ENCODE results near the gene CIB2. TPM values are rescaled to one million over a fixed set of nuclear protein-coding genes. Genes with fewer than 3 reads are reported as not detected.

Gene CIB2
- total and polyA plus RNA-seq, 9 donors = 12.7 to 31.6 (median 16.6) TPM

- Histone ChIP-seq H3K27me3 (ENCODE audit: control insufficient read depth, insufficient read depth, low read length) (no peaks in the 10 kb centered on the region), H3K9me3 (replicated peaks; ENCODE audit: control insufficient read depth, low read depth, low read length) (no peaks in the 10 kb centered on the region), H3K4me1 (ENCODE audit: control insufficient read depth, insufficient read depth, low read length) (peaks cover 2% of the 10 kb centered on the region), H3K36me3 (ENCODE audit: control insufficient read depth, insufficient read depth, low read length) (peaks cover 56% of the 10 kb centered on the region), H3K27ac (ENCODE audit: low read length) (no peak overlapping the region), H3K4me3 (ENCODE audit: low read length) (no peak overlapping the region)
- peak; percentile 46 for DNase-seq
- WGBS (ENCODE audit: insufficient coverage) = 86% methylated on average over 4 of the region's 17 CpGs
Measured at GRCh38 chr15:78170848-78171773, 39.9 kb upstream of the CIB2 start.

DNA sequence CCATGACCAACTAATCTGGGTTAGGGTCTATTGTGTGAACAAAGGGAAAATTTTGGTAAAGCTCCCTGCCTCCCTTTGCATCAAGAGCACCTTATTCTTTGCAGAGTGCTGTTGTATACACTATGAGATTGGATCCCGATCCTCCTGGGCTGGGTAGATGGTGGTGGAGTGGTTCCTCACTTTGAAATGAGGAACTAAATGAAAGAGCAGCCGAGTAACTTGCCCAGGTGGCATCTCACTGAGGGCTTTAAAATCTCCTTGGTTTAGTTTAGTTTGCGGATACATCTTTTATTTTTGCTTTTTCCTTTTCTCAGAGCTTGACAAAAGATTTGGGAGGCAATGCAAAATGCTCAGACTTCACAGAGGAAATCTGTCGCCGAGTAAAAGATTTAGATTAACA, 37.4 kb upstream of the CIB2 start:
- Histone ChIP-seq H3K36me3 (ENCODE audit: control insufficient read depth, insufficient read depth, low read length) (peaks cover 69% of the 10 kb centered on the region), H3K9me3 (replicated peaks; ENCODE audit: control insufficient read depth, low read depth, low read length) (no peaks in the 10 kb centered on the region), H3K4me3 (ENCODE audit: low read length) (no peak overlapping the region), H3K27ac (ENCODE audit: low read length) (no peak overlapping the region), H3K4me1 (ENCODE audit: control insufficient read depth, insufficient read depth, low read length) (peaks cover 2% of the 10 kb centered on the region), H3K27me3 (ENCODE audit: control insufficient read depth, insufficient read depth, low read length) (no peaks in the 10 kb centered on the region)
- WGBS (ENCODE audit: insufficient coverage) = no CpG with 5 or more reads among the region's 5 CpGs
- no peak for DNase-seq

DNA sequence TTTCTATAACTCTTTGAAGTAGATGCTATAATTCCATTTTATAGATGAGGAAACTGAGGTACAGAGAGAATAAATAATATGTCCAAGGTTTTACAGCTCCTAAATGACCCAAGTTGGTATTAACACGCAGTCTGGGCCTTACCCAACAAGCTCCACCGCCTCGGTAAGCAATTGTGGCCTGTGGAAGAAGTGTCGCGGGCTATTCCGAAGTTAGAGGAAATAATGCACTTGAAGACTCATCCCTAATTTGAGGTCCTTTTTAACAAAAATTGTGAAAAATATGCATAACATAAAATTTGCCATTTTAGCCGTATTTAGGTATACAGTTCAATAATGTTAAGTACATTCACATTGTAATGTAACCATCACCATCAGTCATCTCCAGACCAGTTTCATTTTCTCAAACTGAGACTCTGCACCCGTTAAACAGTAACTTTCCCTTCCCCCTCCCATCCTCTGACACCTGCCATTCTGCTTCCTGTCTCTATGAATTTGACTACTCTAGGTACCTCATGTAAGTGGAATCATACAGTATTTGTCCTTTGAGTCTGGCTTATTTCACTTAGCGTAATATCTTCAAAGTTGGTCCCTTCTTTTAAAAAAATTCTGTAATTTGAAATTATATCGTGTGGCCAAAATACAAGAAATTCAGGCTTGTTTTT, 36.1 kb upstream of the CIB2 start:
- 93% methylated on average over 3 of the region's 10 CpGs for WGBS (ENCODE audit: insufficient coverage)
- Histone ChIP-seq H3K9me3 (replicated peaks; ENCODE audit: control insufficient read depth, low read depth, low read length) (no peaks in the 10 kb centered on the region), H3K27ac (ENCODE audit: low read length) (no peak overlapping the region), H3K36me3 (ENCODE audit: control insufficient read depth, insufficient read depth, low read length) (peaks cover 70% of the 10 kb centered on the region), H3K27me3 (ENCODE audit: control insufficient read depth, insufficient read depth, low read length) (no peaks in the 10 kb centered on the region), H3K4me1 (ENCODE audit: control insufficient read depth, insufficient read depth, low read length) (peaks cover 2% of the 10 kb centered on the region), H3K4me3 (ENCODE audit: low read length) (no peak overlapping the region)
- DNase-seq = no peak

DNA sequence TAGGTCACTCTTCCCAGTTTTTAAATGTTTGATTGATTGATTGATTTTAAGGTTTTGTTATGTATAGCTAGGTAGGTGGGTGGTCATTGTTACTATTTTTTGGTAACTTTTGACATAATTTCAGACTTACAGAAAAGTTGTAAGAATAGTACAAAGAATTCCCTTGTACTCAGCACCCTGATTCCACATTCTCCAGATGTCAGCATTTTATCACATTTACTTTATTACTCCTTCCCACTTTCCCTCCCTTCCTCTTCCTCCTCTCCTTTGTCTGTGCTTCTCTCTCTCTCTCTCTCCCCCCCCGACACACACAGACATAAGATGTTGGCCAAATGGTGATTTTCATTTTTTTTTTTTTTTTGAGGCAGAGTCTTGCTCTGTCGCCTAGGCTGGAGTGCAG, 32.8 kb upstream of the CIB2 start:
- no peaks in the 10 kb centered on the region for H3K27me3 ChIP-seq (ENCODE audit: control insufficient read depth, insufficient read depth, low read length)
- H3K4me3 ChIP-seq (ENCODE audit: low read length) = no peak overlapping the region
- DNase-seq = no peak
- no peaks in the 10 kb centered on the region for H3K9me3 ChIP-seq (replicated peaks; ENCODE audit: control insufficient read depth, low read depth, low read length)
- no peaks in the 10 kb centered on the region for H3K4me1 ChIP-seq (ENCODE audit: control insufficient read depth, insufficient read depth, low read length)
- H3K27ac ChIP-seq (ENCODE audit: low read length) = no peak overlapping the region
- H3K36me3 ChIP-seq (ENCODE audit: control insufficient read depth, insufficient read depth, low read length) = peaks cover 64% of the 10 kb centered on the region
- WGBS (ENCODE audit: insufficient coverage) = no CpG with 5 or more reads among the region's 2 CpGs

GRCh38 chr15:78162038-78162437, 30.8 kb upstream of the CIB2 start:
- no peak for DNase-seq
- H3K9me3 ChIP-seq (replicated peaks; ENCODE audit: control insufficient read depth, low read depth, low read length) = no peaks in the 10 kb centered on the region
- H3K4me3 ChIP-seq (ENCODE audit: low read length) = no peak overlapping the region
- H3K27ac ChIP-seq (ENCODE audit: low read length) = no peak overlapping the region
- peaks cover 53% of the 10 kb centered on the region for H3K36me3 ChIP-seq (ENCODE audit: control insufficient read depth, insufficient read depth, low read length)
- H3K4me1 ChIP-seq (ENCODE audit: control insufficient read depth, insufficient read depth, low read length) = no peaks in the 10 kb centered on the region
- H3K27me3 ChIP-seq (ENCODE audit: control insufficient read depth, insufficient read depth, low read length) = no peaks in the 10 kb centered on the region
- WGBS (ENCODE audit: insufficient coverage) = 93% methylated on average over 13 of the region's 13 CpGs

- Histone ChIP-seq H3K4me3 (ENCODE audit: low read length) (no peak overlapping the region), H3K4me1 (ENCODE audit: control insufficient read depth, insufficient read depth, low read length) (no peaks in the 10 kb centered on the region), H3K36me3 (ENCODE audit: control insufficient read depth, insufficient read depth, low read length) (peaks cover 34% of the 10 kb centered on the region), H3K27me3 (ENCODE audit: control insufficient read depth, insufficient read depth, low read length) (no peaks in the 10 kb centered on the region), H3K9me3 (replicated peaks; ENCODE audit: control insufficient read depth, low read depth, low read length) (no peaks in the 10 kb centered on the region), H3K27ac (ENCODE audit: low read length) (no peak overlapping the region)
- WGBS (ENCODE audit: insufficient coverage) = no CpG with 5 or more reads among the region's 3 CpGs
- no peak for DNase-seq
Measured at GRCh38 chr15:78159395-78159794, 28.1 kb upstream of the CIB2 start.

GRCh38 chr15:78157203-78157602, 26.0 kb upstream of the CIB2 start:
- Histone ChIP-seq H3K36me3 (ENCODE audit: control insufficient read depth, insufficient read depth, low read length) (peaks cover 28% of the 10 kb centered on the region), H3K9me3 (replicated peaks; ENCODE audit: control insufficient read depth, low read depth, low read length) (no peaks in the 10 kb centered on the region), H3K4me3 (ENCODE audit: low read length) (no peak overlapping the region), H3K4me1 (ENCODE audit: control insufficient read depth, insufficient read depth, low read length) (no peaks in the 10 kb centered on the region), H3K27ac (ENCODE audit: low read length) (no peak overlapping the region), H3K27me3 (ENCODE audit: control insufficient read depth, insufficient read depth, low read length) (no peaks in the 10 kb centered on the region)
- no peak for DNase-seq
- WGBS (ENCODE audit: insufficient coverage) = no CpG with 5 or more reads among the region's 2 CpGs

GRCh38 chr15:78156653-78157052, 25.4 kb upstream of the CIB2 start:
- WGBS (ENCODE audit: insufficient coverage) = no CpG with 5 or more reads among the region's 1 CpG
- Histone ChIP-seq H3K4me3 (ENCODE audit: low read length) (no peak overlapping the region), H3K4me1 (ENCODE audit: control insufficient read depth, insufficient read depth, low read length) (no peaks in the 10 kb centered on the region), H3K27me3 (ENCODE audit: control insufficient read depth, insufficient read depth, low read length) (no peaks in the 10 kb centered on the region), H3K36me3 (ENCODE audit: control insufficient read depth, insufficient read depth, low read length) (peaks cover 22% of the 10 kb centered on the region), H3K27ac (ENCODE audit: low read length) (no peak overlapping the region), H3K9me3 (replicated peaks; ENCODE audit: control insufficient read depth, low read depth, low read length) (no peaks in the 10 kb centered on the region)
- DNase-seq = no peak

DNA sequence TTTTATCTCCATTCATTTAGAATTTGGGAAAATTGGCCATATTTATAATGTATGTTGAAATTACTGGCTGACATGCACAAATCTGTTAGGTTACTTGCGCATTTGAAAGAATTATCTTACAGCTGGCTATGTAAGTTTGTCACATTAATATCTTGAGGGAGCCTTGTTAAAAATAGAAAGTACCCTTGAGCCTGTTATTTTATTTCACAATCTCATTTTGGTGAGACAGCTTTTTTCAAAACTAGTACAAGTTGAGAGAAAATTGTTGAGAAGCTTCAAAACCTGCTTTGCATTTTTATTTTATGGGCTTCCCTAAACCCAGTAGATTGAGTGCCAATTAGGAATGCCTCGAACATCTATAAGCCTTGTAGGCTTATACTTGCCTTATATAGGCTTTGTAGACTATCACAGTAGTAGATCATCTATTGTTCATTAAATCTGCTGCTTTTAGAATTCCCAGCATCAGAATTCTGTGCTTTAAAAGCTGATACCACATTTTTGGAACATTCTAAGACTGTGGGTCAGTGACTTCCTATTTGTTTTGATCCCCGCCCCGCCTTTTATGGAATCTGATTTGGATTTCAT, 24.2 kb upstream of the CIB2 start:
- Histone ChIP-seq H3K4me1 (ENCODE audit: control insufficient read depth, insufficient read depth, low read length) (no peaks in the 10 kb centered on the region), H3K4me3 (ENCODE audit: low read length) (no peak overlapping the region), H3K27ac (ENCODE audit: low read length) (no peak overlapping the region)

GRCh38 chr15:78154955-78155354, 23.7 kb upstream of the CIB2 start:
- peaks cover 13% of the 10 kb centered on the region for H3K36me3 ChIP-seq (ENCODE audit: control insufficient read depth, insufficient read depth, low read length)
- H3K27me3 ChIP-seq (ENCODE audit: control insufficient read depth, insufficient read depth, low read length) = no peaks in the 10 kb centered on the region
- peaks cover 3% of the 10 kb centered on the region for H3K4me1 ChIP-seq (ENCODE audit: control insufficient read depth, insufficient read depth, low read length)
- WGBS (ENCODE audit: insufficient coverage) = no CpG with 5 or more reads among the region's 3 CpGs
- H3K27ac ChIP-seq (ENCODE audit: low read length) = no peak overlapping the region
- no peaks in the 10 kb centered on the region for H3K9me3 ChIP-seq (replicated peaks; ENCODE audit: control insufficient read depth, low read depth, low read length)
- no peak overlapping the region for H3K4me3 ChIP-seq (ENCODE audit: low read length)
- DNase-seq = no peak

More for the DNA sequence above, 24.2 kb upstream of the CIB2 start:
- Histone ChIP-seq H3K9me3 (replicated peaks; ENCODE audit: control insufficient read depth, low read depth, low read length) (no peaks in the 10 kb centered on the region), H3K36me3 (ENCODE audit: control insufficient read depth, insufficient read depth, low read length) (peaks cover 15% of the 10 kb centered on the region), H3K27me3 (ENCODE audit: control insufficient read depth, insufficient read depth, low read length) (no peaks in the 10 kb centered on the region)
- no CpG with 5 or more reads among the region's 4 CpGs for WGBS (ENCODE audit: insufficient coverage)
- no peak for DNase-seq

Measured in muscle of leg (tissue), 11 donors.